OCI-LY3 (cell line): ENCODE measurements around the gene EEF1AKMT2.

Experiments
- H2AFZ ChIP-seq: fragments of 200-600, 300-600 bp; shearing (Covaris generic); 2 replicates; pipeline ENCODE4 v1.6.0; 2014; ENCODE audit warnings: antibody characterized with exemption, low read depth, low read length
- H3K27ac ChIP-seq: fragments of 200-600, 300-600 bp; sonication (generic); 2 replicates; pipeline ENCODE4 v1.5.1; 2014; ENCODE audit warnings: mild to moderate bottlenecking, low read length, moderate library complexity, mixed read lengths
- H3K27me3 ChIP-seq: fragments of 200-600, 300-600 bp; sonication (generic); 2 replicates; pipeline ENCODE4 v1.6.1; 2014; ENCODE audit warnings: low read depth, low read length, mixed read lengths
- H3K36me3 ChIP-seq: fragments of 200-600, 300-600 bp; sonication (generic); replicated peaks from 2 replicates; pipeline ENCODE3; 2014; ENCODE audit warnings: low read depth, low read length, mixed read lengths
- H3K4me1 ChIP-seq: fragments of 300-600, 200-600 bp; sonication (generic); 2 replicates; pipeline ENCODE4 v1.6.1; 2014; ENCODE audit warnings: low read length, mixed read lengths
- H3K4me2 ChIP-seq: fragments of 200-600, 300-600 bp; sonication (generic); 2 replicates; pipeline ENCODE4 v1.6.1; 2014; ENCODE audit warnings: low read length, mixed read lengths
- H3K4me3 ChIP-seq: fragments of 300-600, 200-600 bp; sonication (generic); 2 replicates; pipeline ENCODE4 v1.5.1; 2014; ENCODE audit warnings: antibody characterized with exemption, mild to moderate bottlenecking, low read length, moderate library complexity
- H3K79me2 ChIP-seq: fragments of 300-600, 200-600 bp; shearing (Covaris generic); 2 replicates; pipeline ENCODE4 v1.6.1; 2014; ENCODE audit warnings: mild to moderate bottlenecking, low read length, mixed read lengths
- H3K9ac ChIP-seq: fragments of 300-600, 200-600 bp; shearing (Covaris generic); 2 replicates; pipeline ENCODE4 v1.6.0; 2014; ENCODE audit warnings: mild to moderate bottlenecking, low read length, moderate library complexity
- H3K9me3 ChIP-seq: fragments of 200-600, 300-600 bp; shearing (Covaris generic); 2 replicates; pipeline ENCODE4 v1.6.1; 2014; ENCODE audit warnings: low read length, mixed read lengths; ENCODE audit not compliant: insufficient read depth
- H4K20me1 ChIP-seq: fragments of 200-600, 300-600 bp; sonication (generic); 2 replicates; pipeline ENCODE4 v1.6.1; 2016; ENCODE audit warnings: low read length, mixed read lengths; ENCODE audit not compliant: insufficient read depth
- EZH2phosphoT487 ChIP-seq: fragments of 200-600 bp; shearing (Covaris generic); IDR thresholded peaks from 2 replicates; pipeline ENCODE4 v1.6.1; 2018; ENCODE audit warnings: antibody characterized with exemption, mixed run types, low read depth
- TF ChIP-seq, protein P1 (sequence below): fragments of 200-600, 300-600 bp; sonication (generic); IDR thresholded peaks from 2 replicates; pipeline ENCODE4 v1.5.1; 2014; ENCODE audit warnings: antibody characterized with exemption, low read length, low read depth

EEF1AKMT2 gene

GRCh38 chr10:124721330-124722045 is 70.2 kb downstream of the EEF1AKMT2 start:
- no peak overlapping the region for H2AFZ ChIP-seq
- peak overlapping the region; percentile 59 for H3K4me2 ChIP-seq
- H3K9ac ChIP-seq: peak overlapping the region; percentile 38; the same call in 1 of the 2 replicates
- H3K79me2 ChIP-seq: peaks cover 77% of the 10 kb centered on the region
- TF ChIP-seq EZH2phosphoT487: no peak
- TF ChIP-seq, protein P1, sequence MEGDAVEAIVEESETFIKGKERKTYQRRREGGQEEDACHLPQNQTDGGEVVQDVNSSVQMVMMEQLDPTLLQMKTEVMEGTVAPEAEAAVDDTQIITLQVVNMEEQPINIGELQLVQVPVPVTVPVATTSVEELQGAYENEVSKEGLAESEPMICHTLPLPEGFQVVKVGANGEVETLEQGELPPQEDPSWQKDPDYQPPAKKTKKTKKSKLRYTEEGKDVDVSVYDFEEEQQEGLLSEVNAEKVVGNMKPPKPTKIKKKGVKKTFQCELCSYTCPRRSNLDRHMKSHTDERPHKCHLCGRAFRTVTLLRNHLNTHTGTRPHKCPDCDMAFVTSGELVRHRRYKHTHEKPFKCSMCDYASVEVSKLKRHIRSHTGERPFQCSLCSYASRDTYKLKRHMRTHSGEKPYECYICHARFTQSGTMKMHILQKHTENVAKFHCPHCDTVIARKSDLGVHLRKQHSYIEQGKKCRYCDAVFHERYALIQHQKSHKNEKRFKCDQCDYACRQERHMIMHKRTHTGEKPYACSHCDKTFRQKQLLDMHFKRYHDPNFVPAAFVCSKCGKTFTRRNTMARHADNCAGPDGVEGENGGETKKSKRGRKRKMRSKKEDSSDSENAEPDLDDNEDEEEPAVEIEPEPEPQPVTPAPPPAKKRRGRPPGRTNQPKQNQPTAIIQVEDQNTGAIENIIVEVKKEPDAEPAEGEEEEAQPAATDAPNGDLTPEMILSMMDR: no peak
- H3K36me3 ChIP-seq: peaks cover 15% of the 10 kb centered on the region
- peaks cover 8% of the 10 kb centered on the region; the same call in 1 of the 2 replicates for H4K20me1 ChIP-seq
- H3K27ac ChIP-seq: peak overlapping the region; percentile 35; the same call in 1 of the 2 replicates
- H3K9me3 ChIP-seq: no peaks in the 10 kb centered on the region
- H3K4me3 ChIP-seq: peak overlapping the region; percentile 21
- H3K27me3 ChIP-seq: no peaks in the 10 kb centered on the region
- peaks cover 84% of the 10 kb centered on the region for H3K4me1 ChIP-seq

GRCh38 chr10:124719213-124719851 is 72.4 kb downstream of the EEF1AKMT2 start:
- no peak for TF ChIP-seq EZH2phosphoT487
- TF ChIP-seq, protein P1: peak; percentile 45
- H3K4me1 ChIP-seq: peaks cover 85% of the 10 kb centered on the region
- H3K9ac ChIP-seq: peak overlapping the region; percentile 83
- peak overlapping the region; percentile 74 for H3K4me3 ChIP-seq
- H3K27me3 ChIP-seq: no peaks in the 10 kb centered on the region
- H3K36me3 ChIP-seq: peaks cover 16% of the 10 kb centered on the region
- H3K79me2 ChIP-seq: peaks cover 76% of the 10 kb centered on the region
- H2AFZ ChIP-seq: no peak overlapping the region
- peak overlapping the region; percentile 93 for H3K4me2 ChIP-seq
- peak overlapping the region; percentile 97 for H3K27ac ChIP-seq
- no peaks in the 10 kb centered on the region for H3K9me3 ChIP-seq
- 0 out of 2 replicates have a peak, but pooled peaks cover 10% of the 10 kb centered on the region for H4K20me1 ChIP-seq

DNA sequence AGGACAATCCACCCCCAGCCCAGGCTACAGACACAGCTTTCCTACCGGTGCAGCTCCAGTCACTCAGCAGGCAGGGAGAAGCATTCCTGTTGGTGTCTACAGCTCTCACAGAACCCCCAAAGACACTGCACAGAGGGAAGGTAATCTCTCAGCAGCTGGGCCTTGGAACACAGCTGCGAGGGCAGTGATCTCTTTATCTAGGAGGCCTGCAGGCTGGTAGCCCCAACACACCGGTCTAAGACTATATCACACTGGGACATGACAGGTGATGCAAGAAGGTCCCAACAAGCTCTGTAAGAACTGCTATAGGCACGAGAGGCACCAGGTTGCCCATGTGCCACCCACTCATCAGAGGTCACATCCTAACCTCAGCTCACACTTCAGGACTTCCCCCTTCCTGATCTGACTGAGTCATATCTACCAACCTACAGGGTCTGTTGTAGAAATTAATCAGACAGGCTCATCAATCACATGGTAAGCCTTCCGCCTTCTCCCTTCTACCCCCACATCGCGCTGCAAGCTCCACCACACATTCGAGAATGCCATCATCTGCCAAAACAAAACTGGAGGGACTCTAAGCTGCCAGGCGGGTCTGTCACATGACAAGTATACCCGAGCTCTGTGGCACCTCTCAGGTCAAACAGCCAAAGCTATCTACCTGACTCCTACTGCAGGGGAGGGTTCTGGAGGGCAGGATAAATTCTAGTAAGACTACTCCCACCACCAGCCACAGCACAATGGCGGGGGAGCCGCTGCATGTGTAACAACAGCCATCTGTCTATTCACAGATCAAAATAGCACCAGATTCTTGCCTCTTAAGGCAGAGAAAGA is 73.6 kb downstream of the EEF1AKMT2 start:
- peaks cover 76% of the 10 kb centered on the region for H3K4me1 ChIP-seq

More for the DNA sequence above, 73.6 kb downstream of the EEF1AKMT2 start:
- Histone ChIP-seq H3K27me3 (no peaks in the 10 kb centered on the region), H2AFZ (no peak overlapping the region), H4K20me1 (peaks cover 6% of the 10 kb centered on the region; the same call in 1 of the 2 replicates), H3K36me3 (peaks cover 16% of the 10 kb centered on the region), H3K27ac (peak overlapping the region; percentile 97), H3K79me2 (peaks cover 78% of the 10 kb centered on the region), H3K9ac (peak overlapping the region; percentile 83), H3K9me3 (no peaks in the 10 kb centered on the region), H3K4me2 (peak overlapping the region; percentile 93), H3K4me3 (peak overlapping the region; percentile 74)
- TF ChIP-seq, protein P1: no peak
- no peak for TF ChIP-seq EZH2phosphoT487
